HG03064 (cell line): ENCODE results near the gene DEPDC5.
A peak's percentile ranks its signal among the peaks of the same experiment; 100 is the strongest.

Source experiments
- ATAC-seq: cut with Tn5 transposase; IDR thresholded peaks from one replicate; pipeline ENCODE4 v1.9.1; 2021; ENCODE audit warnings: low read depth; ENCODE audit not compliant: unreplicated experiment

Gene DEPDC5

GRCh38 chr22:31943206-31943977 is 189.6 kb downstream of the DEPDC5 start:
- ATAC-seq: no peak

DNA sequence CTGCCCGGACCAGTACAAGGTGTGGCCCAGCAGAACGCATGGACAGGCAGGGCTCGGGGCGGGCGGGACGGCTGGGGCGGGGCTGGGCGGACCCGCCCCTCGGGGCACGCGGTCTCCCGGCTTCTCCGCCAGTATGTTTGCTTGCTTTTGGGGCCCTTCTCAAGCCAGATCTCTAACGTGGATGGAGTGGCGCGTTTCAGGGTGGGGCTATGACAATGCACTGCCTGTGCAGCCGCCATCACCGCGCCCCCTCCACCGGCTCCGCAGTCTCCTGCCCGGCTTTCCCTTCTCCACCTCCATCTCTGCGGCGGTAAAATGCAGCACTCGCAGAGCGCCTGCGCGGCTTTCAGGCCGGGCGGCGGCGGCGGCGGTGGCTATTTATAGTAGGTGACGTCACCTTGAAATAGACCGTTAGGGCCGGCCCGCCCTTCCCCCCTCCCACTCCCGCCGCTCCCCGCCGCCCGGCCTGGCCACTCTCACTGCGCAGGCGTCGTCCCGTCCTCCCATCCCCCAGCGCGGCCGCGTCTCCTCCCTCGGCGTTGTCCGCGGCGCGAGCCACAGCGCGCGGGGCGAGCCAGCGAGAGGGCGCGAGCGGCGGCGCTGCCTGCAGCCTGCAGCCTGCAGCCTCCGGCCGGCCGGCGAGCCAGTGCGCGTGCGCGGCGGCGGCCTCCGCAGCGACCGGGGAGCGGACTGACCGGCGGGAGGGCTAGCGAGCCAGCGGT is 190.3 kb downstream of the DEPDC5 start, which contains the start of gene YWHAH:
Gene YWHAH (plus strand): TSS at position 558 of the 722 bp plus-strand sequence. CDS start 199 bp downstream, outside the sequence.
- peak; percentile 61 for ATAC-seq

- peak; percentile 22 for ATAC-seq
Observed at GRCh38 chr22:31944700-31945442, 191.1 kb downstream of the DEPDC5 start.

DNA sequence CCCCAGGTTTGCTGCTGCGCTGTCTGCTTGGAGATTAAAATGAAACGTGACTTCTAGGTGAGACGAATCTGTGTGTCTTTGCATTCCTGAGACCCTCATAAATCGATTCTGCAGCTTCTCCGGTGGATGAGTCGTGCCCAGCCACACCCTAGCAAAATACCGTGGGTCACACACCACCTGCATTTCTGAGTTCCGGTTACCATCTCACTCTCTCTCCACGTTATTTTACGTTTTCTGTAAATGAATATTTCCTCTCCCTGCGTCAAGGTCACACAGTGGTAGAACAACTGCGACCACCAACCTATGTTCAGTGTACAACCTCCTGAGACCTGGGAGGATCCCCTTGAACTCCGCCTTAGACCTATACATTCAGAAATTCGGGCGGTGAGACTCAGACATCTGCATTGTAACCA is 191.6 kb downstream of the DEPDC5 start:
- ATAC-seq: no peak

DNA sequence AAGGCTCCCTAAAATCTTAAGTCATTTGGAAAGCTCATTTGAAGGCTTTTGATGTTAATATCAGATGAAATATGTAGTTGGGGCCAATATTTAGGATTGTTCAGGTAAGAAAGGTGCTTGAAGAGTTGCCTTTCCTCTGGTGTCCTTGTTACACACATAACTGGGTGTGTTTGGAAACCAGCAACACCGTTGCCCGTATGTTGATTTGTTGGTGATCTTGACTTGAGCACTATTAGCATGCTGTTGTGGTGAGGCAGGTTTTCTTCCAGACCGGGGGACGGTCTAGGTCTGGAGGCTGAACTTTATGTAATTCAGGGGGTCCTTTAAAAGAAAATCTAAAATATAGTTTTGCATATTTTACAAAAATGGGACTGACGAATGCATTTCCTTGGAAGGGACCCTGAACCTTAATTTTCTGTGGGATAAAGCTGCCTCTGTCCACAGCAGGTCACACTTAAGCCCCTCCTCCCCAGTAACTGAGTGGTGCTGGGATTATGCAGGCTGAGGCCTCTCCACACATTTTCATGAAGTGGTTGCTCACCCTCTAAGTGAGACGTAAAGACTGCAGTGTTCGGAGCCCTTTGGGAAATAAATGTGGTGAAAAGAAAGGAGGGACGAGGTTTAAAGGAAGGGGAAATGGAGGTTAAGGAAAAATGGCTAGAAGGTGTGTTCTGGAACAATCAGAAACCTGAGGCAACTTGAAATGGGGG is 192.3 kb downstream of the DEPDC5 start:
- no peak for ATAC-seq

DNA sequence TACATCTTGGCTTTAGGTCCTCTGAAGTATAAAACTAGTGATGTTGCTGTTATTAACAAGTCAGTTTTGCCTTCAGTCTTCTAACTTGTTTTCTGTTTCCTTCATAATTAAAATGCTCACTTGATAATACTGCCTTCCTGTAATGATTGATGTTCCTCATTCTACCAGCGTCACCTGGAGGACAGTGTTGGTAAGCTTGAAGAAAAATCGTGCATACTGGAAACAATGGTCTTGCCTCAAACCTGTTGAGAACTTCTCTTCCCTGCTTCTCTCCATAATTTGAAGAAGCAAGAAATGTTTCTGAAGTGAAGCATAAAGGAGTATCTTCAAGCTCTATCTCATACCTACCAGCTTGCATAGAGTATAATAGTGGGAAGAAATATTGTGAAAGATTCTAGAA is 193.5 kb downstream of the DEPDC5 start:
- ATAC-seq: no peak

DNA sequence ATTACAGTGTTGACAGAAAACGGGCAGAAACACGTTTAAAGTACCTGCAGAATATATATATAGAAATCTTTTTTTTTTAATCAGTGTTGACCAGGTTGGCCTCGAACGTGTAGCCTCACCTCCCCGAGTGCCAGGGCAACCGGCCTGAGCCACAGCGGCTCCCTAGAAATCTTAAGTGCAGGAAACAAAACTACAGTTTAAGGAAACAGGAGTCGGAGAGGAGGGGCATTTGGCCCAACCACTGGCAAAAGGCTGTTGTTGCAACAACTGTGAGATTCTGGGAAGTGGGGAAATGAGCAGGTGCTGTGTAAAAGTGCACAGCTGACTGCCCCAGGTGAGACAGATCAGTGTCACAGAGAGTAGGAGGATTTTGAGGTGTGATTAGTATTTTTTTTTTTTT is 194.2 kb downstream of the DEPDC5 start:
- ATAC-seq: no peak

DNA sequence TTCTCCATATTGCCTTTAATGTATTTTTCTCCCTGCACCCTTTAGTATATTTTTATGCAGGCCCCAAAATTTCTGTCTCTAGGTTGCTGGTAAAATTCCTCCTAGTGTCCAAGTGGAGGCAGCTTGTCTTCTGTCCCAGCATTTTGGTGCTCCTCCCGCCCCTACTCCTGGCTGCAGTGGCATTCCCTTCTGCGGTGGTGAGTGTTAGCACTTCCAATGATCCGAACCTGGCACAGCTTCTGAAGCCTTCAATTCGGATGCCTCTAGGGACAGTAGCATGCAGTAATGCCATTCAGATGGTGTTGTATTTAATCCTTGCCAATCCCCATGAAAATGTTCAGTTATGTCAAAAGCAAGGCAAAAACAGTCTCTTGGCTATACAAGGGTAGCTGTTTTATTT is 196.4 kb downstream of the DEPDC5 start:
- ATAC-seq: no peak

GRCh38 chr22:31951194-31952093 is 197.6 kb downstream of the DEPDC5 start:
- ATAC-seq: no peak

DNA sequence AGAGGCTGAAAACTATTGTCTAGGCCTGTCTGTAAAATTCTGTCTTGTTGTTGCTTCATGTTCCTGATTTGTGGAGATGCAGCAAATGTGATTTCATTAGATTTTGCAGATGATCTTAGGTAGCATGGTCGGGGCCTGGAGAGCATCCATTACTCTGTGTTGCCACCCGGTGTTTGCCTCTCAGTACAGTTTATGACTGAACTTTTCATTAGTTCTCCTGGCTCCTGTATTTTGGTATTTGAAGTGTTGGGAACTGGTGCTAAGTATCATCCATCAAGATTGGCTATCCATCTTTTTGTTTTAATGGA is 198.2 kb downstream of the DEPDC5 start:
- ATAC-seq: no peak

DNA sequence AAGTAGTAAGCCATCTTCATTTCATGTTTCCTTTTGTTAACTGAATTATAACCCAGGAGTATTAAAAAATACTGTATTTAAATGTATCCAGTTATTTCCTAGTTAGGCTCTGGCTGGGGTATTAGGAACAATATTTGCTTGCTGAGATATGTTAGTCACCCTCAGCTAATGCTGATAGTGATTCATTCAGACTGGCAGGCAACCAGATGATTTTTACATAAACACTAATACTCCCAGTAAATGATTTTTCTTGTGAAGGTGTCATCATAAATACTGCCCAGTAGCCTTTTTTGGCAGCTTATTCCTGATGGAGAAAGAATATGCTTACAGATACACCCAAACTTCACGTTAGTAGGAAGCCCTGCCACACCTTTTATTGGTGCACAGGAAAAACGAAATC is 198.7 kb downstream of the DEPDC5 start:
- no peak for ATAC-seq

DNA sequence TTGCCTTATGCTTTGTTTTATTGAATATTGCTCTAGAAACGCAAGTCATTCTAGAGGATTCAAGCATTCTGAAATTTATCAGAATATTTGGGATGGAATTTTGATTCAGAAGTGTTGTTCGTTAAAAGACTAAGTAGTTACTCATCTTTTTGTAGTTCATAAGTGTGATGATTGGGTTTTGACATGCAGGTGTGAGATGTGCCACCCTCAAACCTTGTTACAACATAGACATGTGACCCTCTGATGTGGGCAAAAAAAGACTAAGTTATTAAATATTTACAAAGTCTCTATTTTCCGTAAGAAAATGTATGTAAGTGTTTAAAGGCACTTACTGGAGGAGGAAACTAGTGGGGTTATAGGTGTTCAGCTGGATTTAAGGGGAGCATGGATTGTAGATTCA is 199.4 kb downstream of the DEPDC5 start:
- ATAC-seq: no peak

- ATAC-seq: no peak
Observed at GRCh38 chr22:31954535-31955523, 201.0 kb downstream of the DEPDC5 start.

- no peak for ATAC-seq
Observed at GRCh38 chr22:31956360-31956759, 202.5 kb downstream of the DEPDC5 start.
